ENCODE data around the gene RASSF8.

Gene RASSF8, protein sequence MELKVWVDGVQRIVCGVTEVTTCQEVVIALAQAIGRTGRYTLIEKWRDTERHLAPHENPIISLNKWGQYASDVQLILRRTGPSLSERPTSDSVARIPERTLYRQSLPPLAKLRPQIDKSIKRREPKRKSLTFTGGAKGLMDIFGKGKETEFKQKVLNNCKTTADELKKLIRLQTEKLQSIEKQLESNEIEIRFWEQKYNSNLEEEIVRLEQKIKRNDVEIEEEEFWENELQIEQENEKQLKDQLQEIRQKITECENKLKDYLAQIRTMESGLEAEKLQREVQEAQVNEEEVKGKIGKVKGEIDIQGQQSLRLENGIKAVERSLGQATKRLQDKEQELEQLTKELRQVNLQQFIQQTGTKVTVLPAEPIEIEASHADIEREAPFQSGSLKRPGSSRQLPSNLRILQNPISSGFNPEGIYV

DNA sequence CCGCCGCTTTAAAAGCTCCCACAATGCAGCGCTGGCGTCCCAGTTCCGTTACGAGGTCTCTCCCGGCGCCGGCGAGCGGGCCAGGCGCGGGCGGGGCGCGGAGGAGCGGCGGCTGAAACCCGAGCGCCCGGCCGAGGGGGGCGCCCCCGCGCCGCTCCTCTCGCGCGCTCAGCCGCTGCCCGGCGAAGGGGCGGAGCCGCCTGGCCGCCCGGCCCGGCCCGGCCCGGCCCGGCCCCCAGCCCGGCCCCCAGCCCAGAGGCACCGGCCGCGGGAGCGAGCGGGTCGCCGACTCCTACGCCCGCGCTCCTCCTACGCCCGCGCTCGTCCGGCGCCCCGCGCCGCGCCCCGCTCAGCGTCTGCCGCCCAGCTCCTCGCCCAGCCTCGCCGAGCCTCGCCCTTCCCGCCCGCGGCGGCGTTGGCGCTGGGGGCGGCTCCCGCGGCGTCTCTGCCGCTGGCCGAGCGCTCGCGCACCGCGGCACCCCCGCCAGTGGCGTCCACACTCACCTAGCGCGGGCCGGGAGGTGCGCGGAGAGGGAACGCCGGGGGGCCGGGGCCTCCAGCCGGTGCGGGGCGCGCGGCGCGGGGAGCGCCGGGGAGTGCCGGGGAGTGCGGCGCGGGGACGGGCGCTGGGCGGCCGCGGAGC lies at the start of gene RASSF8:
TSS of gene RASSF8 (plus strand) at position 255 of the 643 bp plus-strand sequence. CDS start 96,662 bp downstream, outside the sequence.
- DNase-seq (ENCODE audit: low spot score in 2 of 2) (no peak), ATAC-seq (replicated peaks; ENCODE audit: extremely low read depth, poor library complexity, severe bottlenecking) (no peak)
- peaks cover 2% of the 10 kb centered on the region for H3K36me3 Mint-ChIP-seq (ENCODE audit: insufficient read depth)
- peak within 1 kb of the TSS; percentile 65 for H3K4me3 Mint-ChIP-seq
- H3K27me3 Mint-ChIP-seq, result peaks cover 76% of the 10 kb centered on the region
- peaks cover 10% of the 10 kb centered on the region for H3K4me1 Mint-ChIP-seq
- no peak within 1 kb of the TSS for H3K27ac Mint-ChIP-seq (ENCODE audit: low read depth)
- H3K9me3 Mint-ChIP-seq, result no peaks in the 10 kb centered on the region

DNA sequence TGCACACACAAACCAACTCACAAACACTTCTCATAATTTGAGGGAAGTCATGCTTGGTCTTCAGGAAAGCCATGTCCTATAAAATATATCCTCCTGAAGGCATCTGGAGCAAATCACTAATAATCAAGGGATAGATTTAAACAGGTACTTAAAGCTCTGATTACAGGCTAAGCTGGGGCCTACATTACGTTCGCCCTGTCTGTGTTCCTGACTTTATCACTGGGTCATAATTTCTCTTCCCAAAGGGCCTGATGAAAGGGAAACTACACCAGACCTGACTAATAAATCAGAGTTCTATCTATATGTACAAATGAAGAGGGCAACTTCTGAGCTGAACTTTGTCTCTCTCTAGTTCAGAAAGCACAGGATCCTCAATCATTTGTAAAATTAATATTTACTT lies 43.9 kb upstream of the RASSF8 start:
- H3K4me1 Mint-ChIP-seq, result no peaks in the 10 kb centered on the region
- H3K9me3 Mint-ChIP-seq, result no peaks in the 10 kb centered on the region
- H3K36me3 Mint-ChIP-seq (ENCODE audit: insufficient read depth), result no peaks in the 10 kb centered on the region
- no peak for ATAC-seq (replicated peaks; ENCODE audit: extremely low read depth, poor library complexity, severe bottlenecking)
- no peak overlapping the region for H3K27ac Mint-ChIP-seq (ENCODE audit: low read depth)
- no peak for DNase-seq (ENCODE audit: low spot score in 2 of 2)
- H3K4me3 Mint-ChIP-seq, result no peak overlapping the region
- H3K27me3 Mint-ChIP-seq, result peaks cover 11% of the 10 kb centered on the region

GRCh38 chr12:25924491-25925001 lies 33.9 kb upstream of the RASSF8 start:
- Mint-ChIP-seq H3K27ac (ENCODE audit: low read depth) (no peak overlapping the region), H3K36me3 (ENCODE audit: insufficient read depth) (peaks cover 2% of the 10 kb centered on the region), H3K27me3 (no peaks in the 10 kb centered on the region), H3K4me1 (no peaks in the 10 kb centered on the region), H3K4me3 (no peak overlapping the region), H3K9me3 (no peaks in the 10 kb centered on the region)
- no peak for ATAC-seq (replicated peaks; ENCODE audit: extremely low read depth, poor library complexity, severe bottlenecking)
- no peak for DNase-seq (ENCODE audit: low spot score in 2 of 2)

DNA sequence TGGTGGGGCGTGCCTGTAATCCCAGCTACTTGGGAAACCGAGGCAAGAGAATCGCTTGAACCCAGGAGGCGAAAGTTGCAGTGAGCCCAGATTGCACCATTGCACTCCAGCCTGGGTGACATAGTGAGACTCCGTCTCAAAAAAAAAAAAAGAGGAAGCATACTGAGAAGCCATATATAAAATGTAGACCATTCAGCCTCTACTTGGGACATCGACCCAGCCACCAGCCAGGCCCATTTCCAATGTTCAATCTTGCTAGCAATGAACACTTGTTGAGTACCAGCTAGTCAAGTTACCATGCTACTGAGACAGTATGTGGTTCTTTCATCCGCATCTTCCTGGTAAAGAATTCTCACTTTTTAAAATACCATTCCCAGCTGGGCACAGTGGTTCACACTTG lies 33.4 kb upstream of the RASSF8 start:
- H3K36me3 Mint-ChIP-seq (ENCODE audit: insufficient read depth), result peaks cover 2% of the 10 kb centered on the region
- no peaks in the 10 kb centered on the region for H3K4me1 Mint-ChIP-seq

DNA sequence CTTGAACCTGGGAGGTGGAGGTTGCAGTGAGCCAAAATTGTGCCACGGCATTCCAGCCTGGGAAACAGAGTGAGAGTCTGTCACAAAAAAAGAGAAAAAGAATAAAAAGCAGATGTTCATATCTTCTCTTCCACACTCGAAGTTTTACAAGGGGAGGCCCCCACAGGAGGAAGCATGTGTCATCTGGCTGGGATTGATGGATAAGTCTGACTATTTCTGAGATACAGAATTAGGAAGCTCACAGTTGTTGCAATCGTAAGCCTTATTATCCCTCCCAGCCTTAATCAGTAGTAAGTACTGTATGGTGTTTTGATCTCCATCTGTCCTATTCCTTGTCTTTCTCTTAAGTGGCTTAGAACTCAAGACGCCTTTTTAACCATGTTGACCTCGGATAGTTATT lies 31.9 kb upstream of the RASSF8 start:
- no peaks in the 10 kb centered on the region for H3K4me1 Mint-ChIP-seq

More for the DNA sequence above, 33.4 kb upstream of the RASSF8 start:
- H3K4me3 Mint-ChIP-seq, result no peak overlapping the region
- ATAC-seq (replicated peaks; ENCODE audit: extremely low read depth, poor library complexity, severe bottlenecking) (no peak), DNase-seq (ENCODE audit: low spot score in 2 of 2) (no peak)
- H3K9me3 Mint-ChIP-seq, result no peaks in the 10 kb centered on the region
- no peak overlapping the region for H3K27ac Mint-ChIP-seq (ENCODE audit: low read depth)
- no peaks in the 10 kb centered on the region for H3K27me3 Mint-ChIP-seq

DNA sequence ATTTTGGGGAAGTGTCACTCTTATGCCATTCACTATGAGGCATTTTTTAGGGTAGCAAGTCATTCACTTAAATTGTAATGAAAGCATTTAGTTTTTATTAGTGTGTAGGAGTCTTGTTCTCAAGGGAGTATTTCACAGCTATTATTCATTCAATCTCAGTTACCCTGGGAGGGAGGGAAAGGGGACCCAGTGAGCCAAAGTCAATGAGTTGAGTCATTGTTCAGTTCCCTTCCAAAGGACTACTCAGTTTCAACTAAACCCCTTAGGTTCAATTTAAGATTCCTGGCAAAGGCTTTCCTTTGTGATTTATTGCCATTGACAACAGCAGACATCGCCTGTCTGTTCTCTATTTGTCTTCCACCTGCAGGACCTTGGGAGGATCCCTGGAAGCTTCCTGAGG lies 29.3 kb upstream of the RASSF8 start:
- Mint-ChIP-seq H3K27me3 (peaks cover 28% of the 10 kb centered on the region), H3K27ac (ENCODE audit: low read depth) (no peak overlapping the region), H3K36me3 (ENCODE audit: insufficient read depth) (peaks cover 2% of the 10 kb centered on the region), H3K4me3 (no peak overlapping the region), H3K4me1 (no peaks in the 10 kb centered on the region), H3K9me3 (peaks cover 5% of the 10 kb centered on the region)
- DNase-seq (ENCODE audit: low spot score in 2 of 2) (no peak), ATAC-seq (replicated peaks; ENCODE audit: extremely low read depth, poor library complexity, severe bottlenecking) (no peak)

More for the DNA sequence above, 31.9 kb upstream of the RASSF8 start:
- Mint-ChIP-seq H3K27me3 (peaks cover 10% of the 10 kb centered on the region), H3K9me3 (peaks cover 5% of the 10 kb centered on the region), H3K36me3 (ENCODE audit: insufficient read depth) (peaks cover 2% of the 10 kb centered on the region), H3K4me3 (no peak overlapping the region), H3K27ac (ENCODE audit: low read depth) (no peak overlapping the region)
- no peak for ATAC-seq (replicated peaks; ENCODE audit: extremely low read depth, poor library complexity, severe bottlenecking)
- DNase-seq (ENCODE audit: low spot score in 2 of 2), result no peak

GRCh38 chr12:25932971-25933370 lies 25.5 kb upstream of the RASSF8 start:
- Mint-ChIP-seq H3K27ac (ENCODE audit: low read depth) (no peak overlapping the region), H3K9me3 (peaks cover 5% of the 10 kb centered on the region), H3K4me1 (no peaks in the 10 kb centered on the region), H3K36me3 (ENCODE audit: insufficient read depth) (no peaks in the 10 kb centered on the region), H3K4me3 (no peak overlapping the region), H3K27me3 (peaks cover 29% of the 10 kb centered on the region)
- ATAC-seq (replicated peaks; ENCODE audit: extremely low read depth, poor library complexity, severe bottlenecking), result no peak
- no peak for DNase-seq (ENCODE audit: low spot score in 2 of 2)

GRCh38 chr12:25934456-25934855 lies 24.0 kb upstream of the RASSF8 start:
- H3K27me3 Mint-ChIP-seq, result peaks cover 29% of the 10 kb centered on the region
- no peak for DNase-seq (ENCODE audit: low spot score in 2 of 2)
- peaks cover 5% of the 10 kb centered on the region for H3K9me3 Mint-ChIP-seq
- no peak for ATAC-seq (replicated peaks; ENCODE audit: extremely low read depth, poor library complexity, severe bottlenecking)
- H3K4me3 Mint-ChIP-seq, result no peak overlapping the region
- no peaks in the 10 kb centered on the region for H3K36me3 Mint-ChIP-seq (ENCODE audit: insufficient read depth)
- no peaks in the 10 kb centered on the region for H3K4me1 Mint-ChIP-seq
- H3K27ac Mint-ChIP-seq (ENCODE audit: low read depth), result no peak overlapping the region

DNA sequence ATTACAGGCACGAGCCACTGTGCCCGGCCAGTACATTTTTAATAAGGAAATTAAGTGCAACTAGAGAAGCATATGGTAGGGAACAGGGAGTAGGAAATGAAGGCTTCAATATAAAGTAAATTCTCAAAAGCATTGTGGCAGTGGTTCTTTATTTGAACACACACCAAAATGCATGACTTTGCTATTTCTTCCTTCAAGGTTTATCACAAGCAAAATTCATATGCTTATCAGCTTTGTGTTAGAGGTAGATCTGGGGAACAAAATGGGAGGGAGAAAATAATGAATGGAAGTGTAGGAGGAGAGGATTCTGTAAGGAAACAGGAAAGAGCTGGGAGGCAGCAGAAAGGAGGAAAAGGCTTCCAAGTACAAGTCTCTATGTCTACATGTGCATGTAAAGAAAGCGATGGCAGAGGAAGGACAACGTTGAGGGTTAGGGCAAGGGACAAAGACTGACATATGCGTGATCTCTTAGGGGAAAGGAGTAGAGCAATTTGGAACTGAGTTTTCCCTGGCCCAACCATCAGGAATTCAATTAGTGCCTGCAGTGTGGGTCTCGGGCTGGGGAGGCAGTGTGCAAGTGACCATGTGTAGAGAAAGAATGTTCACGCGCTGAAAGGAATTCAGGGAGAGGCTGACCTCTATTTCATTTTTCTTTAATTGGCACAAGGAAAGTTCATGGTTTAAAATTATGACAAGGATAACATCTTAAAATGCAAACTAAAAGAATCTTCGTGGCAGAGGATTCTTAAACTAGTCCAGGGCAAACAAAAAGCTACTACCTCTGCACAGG lies 22.9 kb upstream of the RASSF8 start:
- no peak for DNase-seq (ENCODE audit: low spot score in 2 of 2)
- Mint-ChIP-seq H3K36me3 (ENCODE audit: insufficient read depth) (no peaks in the 10 kb centered on the region), H3K9me3 (peaks cover under 1% of the 10 kb centered on the region), H3K4me1 (no peaks in the 10 kb centered on the region), H3K4me3 (no peak overlapping the region), H3K27me3 (peaks cover 28% of the 10 kb centered on the region), H3K27ac (ENCODE audit: low read depth) (no peak overlapping the region)
- no peak for ATAC-seq (replicated peaks; ENCODE audit: extremely low read depth, poor library complexity, severe bottlenecking)

DNA sequence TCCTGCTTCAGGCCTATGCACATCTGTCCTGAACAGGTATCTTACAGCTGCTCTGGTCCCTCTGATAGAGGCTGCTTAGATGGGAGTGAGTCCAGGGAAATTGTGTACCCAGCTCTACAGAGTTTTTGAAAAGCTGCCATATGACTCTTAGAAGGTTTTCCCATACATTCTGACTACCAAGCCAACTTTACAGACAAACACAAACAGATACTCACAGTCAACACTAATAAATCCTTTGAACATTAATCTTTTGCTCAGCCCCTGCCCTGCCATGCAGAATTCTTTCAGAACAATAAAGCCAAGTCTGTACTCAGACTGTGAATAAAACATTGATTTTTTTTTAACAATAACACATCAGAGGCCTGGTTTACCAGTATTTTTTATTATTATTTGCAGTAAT lies 21.4 kb upstream of the RASSF8 start:
- no peak for ATAC-seq (replicated peaks; ENCODE audit: extremely low read depth, poor library complexity, severe bottlenecking)
- peaks cover 13% of the 10 kb centered on the region for H3K27me3 Mint-ChIP-seq
- no peaks in the 10 kb centered on the region for H3K4me1 Mint-ChIP-seq
- no peaks in the 10 kb centered on the region for H3K36me3 Mint-ChIP-seq (ENCODE audit: insufficient read depth)
- H3K27ac Mint-ChIP-seq (ENCODE audit: low read depth), result no peak overlapping the region
- H3K4me3 Mint-ChIP-seq, result no peak overlapping the region
- no peaks in the 10 kb centered on the region for H3K9me3 Mint-ChIP-seq
- no peak for DNase-seq (ENCODE audit: low spot score in 2 of 2)

DNA sequence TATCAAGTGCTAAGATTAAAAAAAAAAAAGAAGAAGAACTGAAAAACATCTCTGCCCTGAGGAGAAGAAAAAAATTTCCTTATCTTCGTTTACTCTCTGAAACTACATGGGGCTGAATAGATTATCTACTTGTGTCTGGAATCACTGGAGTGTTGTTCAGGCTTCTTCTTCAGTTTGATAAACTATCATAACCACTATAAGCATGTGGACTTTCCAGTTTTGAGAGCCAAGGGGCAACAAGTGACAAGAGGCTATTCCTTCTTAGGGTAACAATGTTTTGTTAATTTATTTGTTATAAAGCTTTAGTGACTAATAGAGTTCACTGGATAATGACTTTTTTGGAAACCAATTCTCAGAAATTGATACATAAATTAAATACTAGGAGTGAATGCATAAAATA lies 19.9 kb upstream of the RASSF8 start:
- no peaks in the 10 kb centered on the region for H3K4me1 Mint-ChIP-seq
- no peaks in the 10 kb centered on the region for H3K36me3 Mint-ChIP-seq (ENCODE audit: insufficient read depth)
- H3K27ac Mint-ChIP-seq (ENCODE audit: low read depth), result no peak overlapping the region
- H3K27me3 Mint-ChIP-seq, result peaks cover 6% of the 10 kb centered on the region
- no peak for ATAC-seq (replicated peaks; ENCODE audit: extremely low read depth, poor library complexity, severe bottlenecking)
- no peak for DNase-seq (ENCODE audit: low spot score in 2 of 2)
- no peaks in the 10 kb centered on the region for H3K9me3 Mint-ChIP-seq
- no peak overlapping the region for H3K4me3 Mint-ChIP-seq

DNA sequence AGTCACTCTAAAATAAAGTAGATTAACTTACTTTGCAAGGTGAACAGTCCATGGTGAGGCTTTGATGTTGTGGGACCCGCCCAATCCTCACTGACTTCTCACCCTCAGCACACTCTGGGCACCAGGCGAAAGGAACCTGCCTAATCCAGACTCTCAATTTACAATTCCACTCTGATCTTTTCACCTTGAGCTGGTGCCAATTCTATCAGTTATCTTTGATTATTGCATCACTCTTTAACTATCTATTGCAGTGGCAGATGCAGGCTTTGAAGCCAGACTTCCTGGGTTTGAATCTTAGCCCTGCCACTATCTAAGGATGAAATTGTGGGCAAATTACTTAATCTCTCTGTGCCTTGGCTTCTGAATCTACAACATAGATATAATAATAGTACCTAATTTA lies 18.9 kb upstream of the RASSF8 start:
- no peak for ATAC-seq (replicated peaks; ENCODE audit: extremely low read depth, poor library complexity, severe bottlenecking)
- DNase-seq (ENCODE audit: low spot score in 2 of 2), result no peak
- no peaks in the 10 kb centered on the region for H3K9me3 Mint-ChIP-seq
- H3K4me1 Mint-ChIP-seq, result no peaks in the 10 kb centered on the region
- H3K27me3 Mint-ChIP-seq, result no peaks in the 10 kb centered on the region
- H3K27ac Mint-ChIP-seq (ENCODE audit: low read depth), result no peak overlapping the region
- H3K4me3 Mint-ChIP-seq, result no peak overlapping the region
- H3K36me3 Mint-ChIP-seq (ENCODE audit: insufficient read depth), result no peaks in the 10 kb centered on the region
